ENCODE results near the gene NRTN.
"Not testable (repeated sequence)": the region's sequence is repeated elsewhere in the genome, so short reads cannot be mapped to it uniquely, and the experiment has no call there.

NRTN gene

GRCh38 chr19:5839065-5840017 is 34.5 kb downstream of the NRTN start, which contains the start of gene FUT6:
TSS of gene FUT6 (minus strand) at chr19:5839702. CDS start at chr19:5832567, 7,135 bp downstream.
- DNase-seq, result no peak

DNA sequence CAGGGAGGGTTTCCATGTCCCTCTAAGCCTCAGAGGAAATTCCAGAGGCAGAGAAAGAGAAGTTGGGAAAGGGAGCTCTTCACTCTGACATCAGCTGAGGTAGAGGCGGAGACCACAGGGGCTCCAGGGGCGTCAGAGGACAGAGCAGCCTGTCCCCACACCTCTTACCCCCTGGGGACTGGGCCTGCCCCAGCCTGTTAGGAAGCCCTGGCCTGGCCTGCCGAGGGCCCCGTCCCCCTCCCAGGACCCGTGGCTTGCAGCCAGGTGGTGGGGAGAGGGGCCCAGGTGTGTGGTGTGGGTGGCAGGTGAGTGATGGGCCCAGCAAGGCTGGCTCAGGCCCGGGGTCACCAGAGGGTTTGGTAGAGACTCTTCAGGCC is 36.9 kb downstream of the NRTN start:
- DNase-seq, result not testable (repeated sequence)

GRCh38 chr19:5843295-5843927 is 38.5 kb downstream of the NRTN start:
- no peak for DNase-seq

- no peak for DNase-seq
These were observed 39.9 kb downstream of the NRTN start for GRCh38 chr19:5844456-5845433.

- not testable (repeated sequence) for DNase-seq
These were observed 43.0 kb downstream of the NRTN start for GRCh38 chr19:5847846-5848245.

GRCh38 chr19:5848621-5849020 is 43.8 kb downstream of the NRTN start:
- not testable (repeated sequence) for DNase-seq

DNA sequence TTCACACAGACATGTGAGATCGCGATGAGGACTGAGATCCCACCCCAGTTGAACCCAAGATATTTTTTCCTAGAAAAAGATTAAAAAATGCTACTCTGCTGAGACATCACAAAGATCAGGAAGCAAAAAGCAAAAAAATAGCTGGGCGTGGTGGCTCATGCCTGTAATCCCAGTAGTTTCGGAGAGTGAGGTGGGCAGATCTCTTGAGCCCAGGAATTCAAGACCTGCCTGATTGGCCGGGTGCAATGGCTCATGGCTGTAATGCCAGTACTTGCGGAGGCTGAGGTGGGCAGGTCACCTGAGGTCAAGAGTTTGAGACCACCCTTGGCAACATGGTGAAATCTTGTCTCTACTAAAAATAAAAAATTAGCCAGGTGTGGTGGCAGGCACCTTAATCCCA is 45.3 kb downstream of the NRTN start:
- no peak for DNase-seq

DNA sequence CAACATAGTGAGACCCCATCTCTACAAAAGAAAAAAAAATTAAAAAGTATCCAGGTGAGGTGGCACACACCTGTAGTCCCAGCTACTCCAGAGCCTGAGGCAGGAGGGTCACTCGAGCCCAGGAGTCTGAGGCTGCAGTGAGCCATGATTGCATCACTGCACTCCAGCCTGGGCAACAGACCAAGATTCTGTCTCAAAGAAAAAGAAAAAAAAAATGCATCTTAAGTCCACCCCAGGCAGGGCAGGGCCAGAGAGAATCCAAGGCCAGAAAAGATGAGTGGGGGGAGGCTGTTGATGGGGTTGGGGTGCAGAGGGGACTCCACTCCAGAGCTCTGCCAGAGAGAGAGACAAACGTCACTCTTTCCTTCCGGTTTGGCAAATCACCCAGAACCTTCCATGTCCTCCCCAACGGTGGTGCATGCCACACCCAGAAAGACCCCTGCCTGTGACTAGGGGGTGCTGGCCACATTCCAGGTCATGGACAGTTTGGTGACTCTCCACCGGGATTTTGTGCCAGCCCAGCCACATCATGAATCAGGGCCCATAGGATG is 46.0 kb downstream of the NRTN start:
- no peak for DNase-seq

- DNase-seq, result no peak
These were observed 46.4 kb downstream of the NRTN start, which contains the start of gene FUT3 for GRCh38 chr19:5851302-5851701. TSS of gene FUT3 (minus strand) at chr19:5851449.

GRCh38 chr19:5854121-5854520 is 49.3 kb downstream of the NRTN start:
- not testable (repeated sequence) for DNase-seq

- not testable (repeated sequence) for DNase-seq
These were observed 50.3 kb downstream of the NRTN start for GRCh38 chr19:5855151-5855550.

DNA sequence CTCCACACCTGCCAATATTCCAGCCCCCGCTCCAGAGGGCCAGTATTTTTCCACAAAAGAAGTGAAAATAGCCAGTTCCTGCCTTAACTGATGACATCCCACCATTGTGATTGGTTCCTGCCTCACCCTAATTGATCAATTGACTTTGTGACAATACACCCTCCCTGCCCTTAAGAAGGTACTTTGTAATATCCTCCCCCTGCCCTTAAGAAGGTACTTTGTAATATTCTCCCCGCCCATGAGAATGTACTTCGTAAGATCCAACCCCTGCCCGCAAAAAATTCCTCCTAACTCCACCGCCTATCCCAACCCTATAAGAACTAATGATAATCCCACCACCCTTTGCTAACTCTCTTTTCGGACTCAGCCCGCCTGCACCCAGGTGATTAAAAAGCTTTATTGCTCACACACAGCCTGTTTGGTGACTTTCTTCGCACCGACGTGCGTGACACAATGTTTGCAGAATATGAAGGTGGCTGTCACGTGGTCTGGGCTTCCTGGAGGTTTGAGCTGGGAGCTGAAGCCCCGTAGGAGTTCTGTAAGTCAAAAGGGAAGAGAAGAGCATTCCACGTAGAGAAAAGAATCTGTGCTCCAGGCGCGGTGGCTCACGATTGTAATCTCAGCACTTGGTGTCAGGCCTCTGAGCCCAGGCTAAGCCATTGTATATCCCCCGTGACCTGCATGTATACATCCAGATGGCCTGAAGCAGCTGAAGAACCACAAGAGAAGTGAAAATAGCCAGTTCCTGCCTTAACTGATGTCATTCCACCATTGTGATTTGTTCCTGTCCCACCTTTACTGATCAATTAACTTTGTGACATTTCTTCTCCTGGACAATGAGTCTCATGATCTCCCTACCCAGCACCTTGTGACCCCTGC is 52.6 kb downstream of the NRTN start:
- DNase-seq, result no peak

DNA sequence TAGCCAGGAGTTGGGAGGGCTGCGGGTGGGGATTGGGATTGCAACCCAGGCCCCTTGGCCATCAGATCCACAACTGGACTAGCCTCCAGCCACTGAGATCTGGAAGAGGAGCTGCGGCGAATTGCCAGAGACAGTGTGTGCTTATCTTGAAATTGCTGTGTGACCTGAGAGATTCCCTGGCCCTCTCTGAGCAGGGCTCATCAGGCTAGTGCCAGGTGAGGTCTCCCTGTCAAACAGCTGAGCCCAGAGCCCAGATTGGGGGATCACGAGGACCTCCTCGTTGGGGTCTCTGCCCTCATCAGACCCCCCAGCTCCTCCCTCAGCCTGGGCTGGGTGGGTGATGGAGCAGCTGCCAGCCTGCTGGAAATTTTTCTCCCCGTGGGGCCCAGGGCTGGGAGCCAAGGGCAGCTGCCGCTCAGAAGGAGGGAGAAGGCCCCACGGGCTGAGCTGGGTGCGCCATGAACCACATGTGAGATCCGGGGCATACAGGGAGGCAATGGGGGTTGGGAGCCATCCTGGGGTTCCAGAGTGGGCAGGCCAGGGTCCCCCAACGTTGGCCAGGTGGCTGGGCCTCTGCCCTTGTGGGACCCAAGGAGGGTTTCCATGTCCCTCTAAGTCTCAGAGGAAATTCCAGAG is 58.3 kb downstream of the NRTN start:
- no peak for DNase-seq

DNA sequence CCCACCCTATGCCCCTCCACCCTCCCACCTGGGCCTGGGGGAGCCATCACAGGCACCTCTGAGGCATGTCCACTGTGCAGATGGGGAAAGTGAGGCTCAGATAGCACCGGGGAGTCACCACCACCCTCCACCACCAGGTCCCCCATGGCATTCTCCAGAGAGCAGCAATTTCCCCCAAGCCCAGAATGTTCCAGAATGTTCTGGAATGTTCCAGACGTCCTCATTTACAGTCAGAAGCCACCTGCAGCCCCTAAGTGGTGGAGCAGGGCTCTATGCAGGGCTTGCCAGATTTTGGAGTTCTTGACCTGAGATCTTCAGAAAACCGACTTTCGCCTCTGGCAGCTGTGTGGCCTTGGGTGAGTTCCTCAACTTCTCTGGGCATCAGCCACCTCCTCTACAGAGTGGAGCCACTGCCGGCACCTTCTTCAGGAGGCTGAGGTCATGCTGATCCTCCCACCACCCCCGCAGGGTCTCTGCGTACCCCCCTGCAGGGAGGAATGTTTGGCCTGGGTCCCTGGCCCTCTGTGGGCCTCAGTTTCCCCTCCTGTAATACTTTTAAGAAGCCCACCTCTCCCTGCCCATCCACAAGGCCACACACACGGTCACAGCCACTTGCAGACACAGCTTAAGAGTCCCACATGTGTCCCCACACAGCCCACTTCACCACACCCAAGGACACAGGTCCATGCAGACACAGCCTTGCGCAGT is 59.3 kb downstream of the NRTN start:
- no peak for DNase-seq

DNA sequence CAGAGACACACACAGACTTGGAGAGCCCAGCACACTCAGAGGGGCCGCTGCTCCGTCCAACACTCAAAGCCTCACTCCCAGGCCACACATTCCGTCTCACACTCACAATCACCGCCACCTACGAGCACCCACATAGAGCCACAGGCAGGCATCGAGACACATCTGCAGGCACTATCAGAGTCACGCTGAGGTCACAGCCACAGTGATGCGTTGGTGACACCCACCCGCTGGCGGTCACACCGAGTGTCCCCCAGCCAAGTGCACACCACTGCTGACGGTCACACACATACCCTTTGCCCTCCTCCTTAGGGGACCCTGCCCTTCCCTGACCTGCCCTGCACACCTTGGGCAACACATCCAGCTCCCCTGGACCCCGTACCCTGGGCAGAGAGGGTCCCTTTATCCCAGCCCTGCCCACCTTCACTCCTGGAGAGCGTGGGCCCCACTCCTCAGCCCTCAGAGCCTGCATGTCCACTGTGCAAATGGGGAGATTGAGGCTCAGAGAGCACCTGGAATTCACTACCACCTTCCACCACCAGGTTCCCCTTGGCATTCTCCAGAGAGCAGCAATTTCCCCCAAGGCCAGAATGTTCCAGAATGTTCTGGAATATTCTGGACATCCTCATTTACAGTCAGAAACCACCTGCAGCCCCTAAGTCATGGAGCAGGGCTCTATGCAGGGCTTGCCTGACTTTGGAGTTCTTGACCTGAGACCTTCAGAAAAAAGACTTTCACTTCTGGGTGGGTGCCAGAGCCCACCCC is 60.0 kb downstream of the NRTN start:
- DNase-seq, result no peak

- DNase-seq, result no peak
These were observed 60.9 kb downstream of the NRTN start for GRCh38 chr19:5865772-5866171.

DNA sequence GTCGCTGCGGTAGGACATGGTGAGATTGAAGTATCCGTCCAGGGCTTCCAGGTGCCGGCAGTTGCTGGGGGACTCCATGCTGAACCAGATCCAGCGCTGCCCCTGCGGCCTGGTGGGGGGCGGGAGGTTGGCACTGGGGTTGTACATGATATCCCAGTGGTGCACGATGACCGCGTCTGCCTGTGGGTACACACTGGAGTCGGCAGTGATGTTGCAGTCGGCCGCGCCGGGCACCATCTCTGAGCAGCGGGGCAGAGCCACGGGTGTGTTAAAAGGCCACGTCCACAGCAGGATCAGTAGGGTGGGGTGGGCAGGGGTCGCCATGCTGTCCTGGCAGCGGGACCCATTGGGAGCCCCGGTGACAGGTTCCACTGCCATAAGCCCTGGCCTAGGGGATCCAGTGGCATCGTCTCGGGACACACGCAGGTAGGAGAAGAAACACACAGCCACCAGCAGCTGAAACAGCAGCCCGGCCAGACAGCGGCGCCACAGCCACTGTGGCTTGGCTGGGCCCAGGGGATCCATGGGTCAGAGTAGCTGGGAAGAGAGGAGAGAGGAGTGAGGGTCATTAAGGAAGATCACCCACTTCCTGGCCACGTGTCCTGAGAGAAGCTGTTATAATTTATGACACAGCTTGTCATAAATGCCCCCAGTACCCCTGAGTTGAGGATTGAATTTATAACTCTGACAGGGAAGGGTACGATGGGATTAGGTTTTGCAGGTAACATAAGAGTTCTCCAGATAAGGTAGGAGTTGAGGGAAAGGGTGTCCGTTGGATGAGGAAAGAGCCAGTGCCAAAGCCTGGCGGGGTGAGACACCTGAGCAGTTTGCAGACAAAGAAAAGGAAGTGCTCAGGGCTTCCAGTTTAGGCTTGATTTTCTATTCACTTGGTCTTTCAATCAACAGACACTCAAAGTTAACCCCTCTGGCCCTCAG is 62.6 kb downstream of the NRTN start:
- no peak for DNase-seq

GRCh38 chr19:5870986-5871394 is 66.1 kb downstream of the NRTN start:
- DNase-seq, result no peak

All from CD4-positive, alpha-beta T cell treated with Interleukin-6 for 4 hours (primary cell).